HG03196 (cell line): ENCODE measurements around the gene IVL.

ENCODE experiments used
- ATAC-seq: cut with Tn5 transposase; IDR thresholded peaks from one replicate; pipeline ENCODE4 v1.9.1; 2021; ENCODE audit not compliant: unreplicated experiment

The IVL gene

GRCh38 chr1:152907686-152908601 is at the start of gene IVL:
IVL (plus strand) TSS chr1:152908546; CDS start chr1:152909798, 1,252 bp downstream.
- no peak for ATAC-seq

- no peak for ATAC-seq
Measured at GRCh38 chr1:152859696-152860095, 48.6 kb upstream of the IVL start, which contains the start of gene LCE7A. LCE7A (plus strand) TSS chr1:152859996; CDS start chr1:152860698, 702 bp downstream.

GRCh38 chr1:152860129-152860528 is 48.2 kb upstream of the IVL start:
- no peak for ATAC-seq

- no peak for ATAC-seq
Measured at GRCh38 chr1:152861374-152861773, 47.0 kb upstream of the IVL start.

GRCh38 chr1:152864443-152864842 is 43.9 kb upstream of the IVL start:
- no peak for ATAC-seq

GRCh38 chr1:152866321-152866720 is 42.0 kb upstream of the IVL start:
- no peak for ATAC-seq

GRCh38 chr1:152869808-152870419 is 38.4 kb upstream of the IVL start:
- ATAC-seq = peak; percentile 68

- no peak for ATAC-seq
Measured at GRCh38 chr1:152870831-152871730, 37.3 kb upstream of the IVL start.

GRCh38 chr1:152871731-152872126 is 36.6 kb upstream of the IVL start:
- no peak for ATAC-seq

GRCh38 chr1:152873495-152873894 is 34.9 kb upstream of the IVL start:
- ATAC-seq = no peak

GRCh38 chr1:152876827-152877226 is 31.5 kb upstream of the IVL start:
- no peak for ATAC-seq

GRCh38 chr1:152878042-152878441 is 30.3 kb upstream of the IVL start, which contains the start of gene SMCP:
SMCP (plus strand) TSS chr1:152878322; CDS start chr1:152884423, 6,101 bp downstream.
- no peak for ATAC-seq

GRCh38 chr1:152879559-152880198 is 28.7 kb upstream of the IVL start:
- no peak for ATAC-seq

GRCh38 chr1:152880316-152880715 is 28.0 kb upstream of the IVL start:
- ATAC-seq = no peak

GRCh38 chr1:152880907-152881306 is 27.4 kb upstream of the IVL start:
- ATAC-seq = no peak

- ATAC-seq = no peak
Measured at GRCh38 chr1:152884085-152884484, 24.3 kb upstream of the IVL start.

- ATAC-seq = no peak
Measured at GRCh38 chr1:152884506-152884905, 23.8 kb upstream of the IVL start.

- ATAC-seq = no peak
Measured at GRCh38 chr1:152884966-152885624, 23.3 kb upstream of the IVL start.

- no peak for ATAC-seq
Measured at GRCh38 chr1:152886085-152886484, 22.3 kb upstream of the IVL start.
